ENCODE data around the gene P4HA2.
A peak's percentile ranks its signal among the peaks of the same experiment; 100 is the strongest.

Gene P4HA2

GRCh38 chr5:132253452-132254320, 26.0 kb upstream of the P4HA2 start:
- Histone ChIP-seq H3K36me3 (ENCODE audit: low read depth) (no peaks in the 10 kb centered on the region), H3K27ac (ENCODE audit: poor library complexity, severe bottlenecking) (no peak overlapping the region), H3K4me1 (ENCODE audit: insufficient read depth, poor library complexity, severe bottlenecking) (peaks cover 4% of the 10 kb centered on the region), H3K9me3 (ENCODE audit: severe bottlenecking) (no peaks in the 10 kb centered on the region), H3K27me3 (ENCODE audit: insufficient read depth, poor library complexity, severe bottlenecking) (no peaks in the 10 kb centered on the region), H3K4me3 (ENCODE audit: severe bottlenecking) (no peak overlapping the region)
- ATAC-seq (ENCODE audit: low read depth) (no peak), DNase-seq (ENCODE audit: low spot score) (peak; percentile 51)
- no peak for TF ChIP-seq CTCF (IDR thresholded peaks at IDR 0.05; ENCODE audit: poor library complexity, severe bottlenecking)

- peak; percentile 51 for DNase-seq (ENCODE audit: low spot score)
- ATAC-seq (ENCODE audit: low read depth) = no peak
- Histone ChIP-seq H3K4me3 (ENCODE audit: severe bottlenecking) (no peak overlapping the region), H3K9me3 (ENCODE audit: severe bottlenecking) (no peaks in the 10 kb centered on the region), H3K27ac (ENCODE audit: poor library complexity, severe bottlenecking) (no peak overlapping the region), H3K36me3 (ENCODE audit: low read depth) (no peaks in the 10 kb centered on the region), H3K4me1 (ENCODE audit: insufficient read depth, poor library complexity, severe bottlenecking) (peaks cover 2% of the 10 kb centered on the region), H3K27me3 (ENCODE audit: insufficient read depth, poor library complexity, severe bottlenecking) (no peaks in the 10 kb centered on the region)
- TF ChIP-seq CTCF (IDR thresholded peaks at IDR 0.05; ENCODE audit: poor library complexity, severe bottlenecking) = no peak
Observed at GRCh38 chr5:132253008-132253441, 25.4 kb upstream of the P4HA2 start.

GRCh38 chr5:132251220-132251725, 23.6 kb upstream of the P4HA2 start:
- no peak for ATAC-seq (ENCODE audit: low read depth)
- no peaks in the 10 kb centered on the region for H3K9me3 ChIP-seq (ENCODE audit: severe bottlenecking)
- DNase-seq (ENCODE audit: low spot score) = peak; percentile 70
- peaks cover 2% of the 10 kb centered on the region for H3K4me1 ChIP-seq (ENCODE audit: insufficient read depth, poor library complexity, severe bottlenecking)
- H3K27me3 ChIP-seq (ENCODE audit: insufficient read depth, poor library complexity, severe bottlenecking) = no peaks in the 10 kb centered on the region
- no peak overlapping the region for H3K27ac ChIP-seq (ENCODE audit: poor library complexity, severe bottlenecking)
- no peaks in the 10 kb centered on the region for H3K36me3 ChIP-seq (ENCODE audit: low read depth)
- no peak overlapping the region for H3K4me3 ChIP-seq (ENCODE audit: severe bottlenecking)
- no peak for TF ChIP-seq CTCF (IDR thresholded peaks at IDR 0.05; ENCODE audit: poor library complexity, severe bottlenecking)

GRCh38 chr5:132250547-132250946, 22.9 kb upstream of the P4HA2 start:
- Histone ChIP-seq H3K27ac (ENCODE audit: poor library complexity, severe bottlenecking) (no peak overlapping the region), H3K4me3 (ENCODE audit: severe bottlenecking) (no peak overlapping the region), H3K36me3 (ENCODE audit: low read depth) (no peaks in the 10 kb centered on the region), H3K27me3 (ENCODE audit: insufficient read depth, poor library complexity, severe bottlenecking) (no peaks in the 10 kb centered on the region), H3K9me3 (ENCODE audit: severe bottlenecking) (no peaks in the 10 kb centered on the region), H3K4me1 (ENCODE audit: insufficient read depth, poor library complexity, severe bottlenecking) (peaks cover 2% of the 10 kb centered on the region)
- DNase-seq (ENCODE audit: low spot score) (peak; percentile 11), ATAC-seq (ENCODE audit: low read depth) (no peak)
- TF ChIP-seq CTCF (IDR thresholded peaks at IDR 0.05; ENCODE audit: poor library complexity, severe bottlenecking) = no peak

DNA sequence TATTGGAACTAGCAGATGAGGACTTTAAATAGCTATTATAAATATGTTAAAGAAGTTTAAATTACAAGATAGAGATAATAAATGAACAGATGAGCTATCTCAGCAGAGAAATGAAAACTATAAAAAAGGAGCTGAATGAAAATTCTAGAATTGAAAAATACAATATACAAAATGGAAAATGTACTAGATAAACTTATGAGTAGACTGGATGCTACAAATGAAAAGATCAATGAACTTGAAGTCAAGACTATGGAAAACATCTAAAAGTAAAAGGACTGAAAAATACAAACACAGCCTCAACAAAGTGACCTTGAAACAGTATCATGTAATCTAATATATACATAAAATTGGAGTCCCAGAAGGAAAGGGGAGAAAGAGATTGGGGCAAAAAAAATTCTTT, 19.2 kb upstream of the P4HA2 start:
- no peak overlapping the region for H3K27ac ChIP-seq (ENCODE audit: poor library complexity, severe bottlenecking)
- no peaks in the 10 kb centered on the region for H3K27me3 ChIP-seq (ENCODE audit: insufficient read depth, poor library complexity, severe bottlenecking)
- no peak for TF ChIP-seq CTCF (IDR thresholded peaks at IDR 0.05; ENCODE audit: poor library complexity, severe bottlenecking)
- H3K9me3 ChIP-seq (ENCODE audit: severe bottlenecking) = no peaks in the 10 kb centered on the region
- ATAC-seq (ENCODE audit: low read depth) = no peak
- H3K36me3 ChIP-seq (ENCODE audit: low read depth) = no peaks in the 10 kb centered on the region
- DNase-seq (ENCODE audit: low spot score) = no peak
- H3K4me1 ChIP-seq (ENCODE audit: insufficient read depth, poor library complexity, severe bottlenecking) = peaks cover 2% of the 10 kb centered on the region
- no peak overlapping the region for H3K4me3 ChIP-seq (ENCODE audit: severe bottlenecking)

Data from RWPE2 (cell line).